Measurements from ENCODE around the gene IPP. TPM values are rescaled to one million over a fixed set of nuclear protein-coding genes. Genes with fewer than 3 reads are reported as not detected.

Gene IPP
- total RNA-seq, 2 donors from 2014 or later: 7.2 to 8.2 TPM

GRCh38 chr1:45789601-45790000 lies 39.1 kb upstream of the IPP start:
- TF ChIP-seq, protein P1, sequence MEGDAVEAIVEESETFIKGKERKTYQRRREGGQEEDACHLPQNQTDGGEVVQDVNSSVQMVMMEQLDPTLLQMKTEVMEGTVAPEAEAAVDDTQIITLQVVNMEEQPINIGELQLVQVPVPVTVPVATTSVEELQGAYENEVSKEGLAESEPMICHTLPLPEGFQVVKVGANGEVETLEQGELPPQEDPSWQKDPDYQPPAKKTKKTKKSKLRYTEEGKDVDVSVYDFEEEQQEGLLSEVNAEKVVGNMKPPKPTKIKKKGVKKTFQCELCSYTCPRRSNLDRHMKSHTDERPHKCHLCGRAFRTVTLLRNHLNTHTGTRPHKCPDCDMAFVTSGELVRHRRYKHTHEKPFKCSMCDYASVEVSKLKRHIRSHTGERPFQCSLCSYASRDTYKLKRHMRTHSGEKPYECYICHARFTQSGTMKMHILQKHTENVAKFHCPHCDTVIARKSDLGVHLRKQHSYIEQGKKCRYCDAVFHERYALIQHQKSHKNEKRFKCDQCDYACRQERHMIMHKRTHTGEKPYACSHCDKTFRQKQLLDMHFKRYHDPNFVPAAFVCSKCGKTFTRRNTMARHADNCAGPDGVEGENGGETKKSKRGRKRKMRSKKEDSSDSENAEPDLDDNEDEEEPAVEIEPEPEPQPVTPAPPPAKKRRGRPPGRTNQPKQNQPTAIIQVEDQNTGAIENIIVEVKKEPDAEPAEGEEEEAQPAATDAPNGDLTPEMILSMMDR (IDR thresholded peaks at IDR 0.05): no peak
- Histone ChIP-seq H3K27ac (no peak overlapping the region), H3K4me1 (no peaks in the 10 kb centered on the region), H3K9me3 (no peaks in the 10 kb centered on the region), H3K4me3 (no peak overlapping the region), H3K27me3 (no peaks in the 10 kb centered on the region), H3K36me3 (no peaks in the 10 kb centered on the region)
- no peak for DNase-seq (ENCODE audit: low spot score)

DNA sequence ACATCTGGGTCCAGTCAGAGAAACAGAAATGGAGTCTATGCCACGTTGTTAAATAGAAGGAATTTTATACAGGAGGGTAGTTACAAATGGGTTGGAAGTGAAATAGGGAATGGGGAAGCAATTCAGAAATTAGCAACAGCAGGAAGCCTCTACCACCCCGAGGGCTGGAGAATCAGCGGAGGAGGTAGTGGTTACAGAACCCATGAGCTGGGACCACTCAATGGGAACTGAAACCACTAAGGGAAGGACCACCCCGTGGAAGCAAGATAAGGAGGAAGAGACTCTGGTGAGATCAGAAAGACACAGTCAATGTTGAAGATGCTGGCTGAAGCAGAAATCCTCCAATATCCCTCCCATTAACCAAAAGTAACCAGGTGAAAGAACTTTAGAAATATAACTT lies 37.5 kb upstream of the IPP start:
- H3K9me3 ChIP-seq: no peaks in the 10 kb centered on the region
- H3K27me3 ChIP-seq: no peaks in the 10 kb centered on the region
- no peaks in the 10 kb centered on the region for H3K36me3 ChIP-seq
- H3K27ac ChIP-seq: no peak overlapping the region
- no peaks in the 10 kb centered on the region for H3K4me1 ChIP-seq
- H3K4me3 ChIP-seq: no peak overlapping the region
- no peak for DNase-seq (ENCODE audit: low spot score)
- TF ChIP-seq, protein P1 (IDR thresholded peaks at IDR 0.05): no peak

DNA sequence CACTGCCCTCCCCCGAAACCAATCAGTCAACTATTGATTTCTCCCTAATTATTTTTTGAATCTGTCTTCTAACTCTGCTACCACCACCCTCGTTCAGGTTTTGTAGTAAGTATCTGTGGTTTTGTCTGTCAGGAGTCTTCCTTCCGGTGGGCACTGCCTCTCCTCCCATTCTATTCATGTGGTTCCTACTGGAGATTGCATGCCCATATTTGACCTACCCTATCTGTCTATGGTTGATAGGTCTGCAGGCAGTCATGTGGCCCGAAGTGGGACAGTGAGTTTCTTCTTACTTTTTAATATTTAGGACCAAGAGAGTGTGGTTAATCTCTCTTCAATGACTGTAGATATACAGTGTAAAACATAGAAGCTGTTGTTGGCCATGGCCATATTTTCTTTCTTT lies 35.1 kb upstream of the IPP start:
- no peaks in the 10 kb centered on the region for H3K36me3 ChIP-seq
- no peaks in the 10 kb centered on the region for H3K4me1 ChIP-seq
- no peak overlapping the region for H3K27ac ChIP-seq
- TF ChIP-seq, protein P1 (IDR thresholded peaks at IDR 0.05): no peak
- no peak overlapping the region for H3K4me3 ChIP-seq
- no peaks in the 10 kb centered on the region for H3K9me3 ChIP-seq
- DNase-seq (ENCODE audit: low spot score): no peak
- no peaks in the 10 kb centered on the region for H3K27me3 ChIP-seq

DNA sequence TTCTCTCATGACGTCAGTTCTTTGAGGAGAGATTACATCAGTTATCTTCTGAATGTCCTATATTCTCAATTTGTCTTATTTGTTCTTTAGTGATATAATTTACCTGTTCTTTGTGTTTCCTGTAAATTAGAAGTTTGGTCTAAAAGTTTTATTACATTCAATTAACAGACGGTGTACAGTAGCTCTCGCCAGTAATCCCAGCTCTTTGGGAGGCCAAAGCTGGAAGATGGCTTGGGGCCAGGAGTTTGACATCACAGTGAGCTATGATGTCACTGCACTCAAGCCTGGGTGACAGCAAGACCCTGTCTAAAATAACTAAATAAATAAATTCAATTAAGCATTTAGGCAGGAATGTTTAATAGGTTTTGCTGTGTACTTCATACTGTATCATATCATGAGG lies 25.3 kb upstream of the IPP start:
- H3K27ac ChIP-seq: no peak overlapping the region
- H3K36me3 ChIP-seq: no peaks in the 10 kb centered on the region
- TF ChIP-seq, protein P1 (IDR thresholded peaks at IDR 0.05): no peak
- H3K9me3 ChIP-seq: no peaks in the 10 kb centered on the region
- no peak for DNase-seq (ENCODE audit: low spot score)
- H3K4me1 ChIP-seq: no peaks in the 10 kb centered on the region
- no peaks in the 10 kb centered on the region for H3K27me3 ChIP-seq
- H3K4me3 ChIP-seq: no peak overlapping the region

DNA sequence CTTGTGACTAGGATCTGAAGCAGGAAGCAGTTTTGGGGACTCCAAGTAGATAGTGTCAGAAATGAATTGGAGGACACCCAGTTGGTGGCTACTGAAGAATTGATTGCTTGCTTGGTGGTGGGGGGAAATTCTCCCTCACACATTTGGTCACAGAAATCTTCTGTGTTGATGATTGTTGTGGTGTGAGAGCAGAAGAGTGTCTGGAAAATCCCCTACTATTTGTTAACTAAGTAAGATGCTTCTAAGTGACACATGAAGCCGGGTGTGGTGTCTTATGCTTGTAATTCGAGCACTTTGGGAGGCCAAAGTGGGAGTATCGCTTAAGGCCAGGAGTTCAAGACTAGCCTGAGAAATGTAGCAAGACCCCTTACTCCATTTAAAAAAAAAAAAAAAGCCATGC lies 22.5 kb upstream of the IPP start:
- no peak overlapping the region for H3K4me3 ChIP-seq
- TF ChIP-seq, protein P1 (IDR thresholded peaks at IDR 0.05): no peak

DNA sequence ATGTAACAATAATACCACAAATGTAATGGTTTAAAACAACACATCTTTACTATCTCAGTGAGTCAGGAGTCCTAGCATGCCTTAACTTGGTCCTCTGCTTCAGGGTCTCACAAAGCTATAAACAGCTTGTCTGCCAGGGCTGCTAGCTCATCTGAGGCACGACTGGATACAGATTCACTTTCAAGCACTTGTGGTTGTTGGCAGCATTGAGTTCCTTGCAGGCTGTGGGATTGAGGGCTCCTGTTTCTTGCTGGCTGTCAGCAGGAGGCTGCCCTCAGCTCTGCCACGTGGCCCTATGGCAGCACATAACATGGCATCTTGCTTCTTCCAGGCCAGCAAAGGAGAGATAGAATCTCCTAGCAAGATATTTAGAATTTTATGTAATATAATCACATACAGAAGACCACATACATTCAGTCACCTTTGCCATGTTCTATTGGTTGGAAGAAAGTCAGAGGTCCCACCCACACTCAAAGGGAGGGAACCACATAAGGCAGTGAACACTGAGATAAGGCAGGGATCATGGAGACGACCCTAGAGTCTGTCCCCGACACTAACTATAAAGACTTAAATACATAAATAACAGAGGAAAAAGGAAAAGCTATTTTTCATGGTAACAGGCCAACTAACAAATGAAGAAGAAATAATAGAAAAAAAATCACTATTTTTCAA lies 18.9 kb upstream of the IPP start:
- no peak overlapping the region for H3K4me3 ChIP-seq
- H3K4me1 ChIP-seq: no peaks in the 10 kb centered on the region
- no peaks in the 10 kb centered on the region for H3K9me3 ChIP-seq
- H3K27ac ChIP-seq: no peak overlapping the region
- TF ChIP-seq, protein P1 (IDR thresholded peaks at IDR 0.05): no peak
- no peaks in the 10 kb centered on the region for H3K36me3 ChIP-seq
- DNase-seq (ENCODE audit: low spot score): peak; percentile 42
- H3K27me3 ChIP-seq: no peaks in the 10 kb centered on the region

More for the DNA sequence above, 22.5 kb upstream of the IPP start:
- Histone ChIP-seq H3K4me1 (no peaks in the 10 kb centered on the region), H3K36me3 (no peaks in the 10 kb centered on the region), H3K27ac (no peak overlapping the region), H3K9me3 (no peaks in the 10 kb centered on the region), H3K27me3 (no peaks in the 10 kb centered on the region)
- DNase-seq (ENCODE audit: low spot score): no peak

Data from right atrium auricular region (tissue), 2 donors.